ENCODE data around the gene TMPRSS11A.

DNA sequence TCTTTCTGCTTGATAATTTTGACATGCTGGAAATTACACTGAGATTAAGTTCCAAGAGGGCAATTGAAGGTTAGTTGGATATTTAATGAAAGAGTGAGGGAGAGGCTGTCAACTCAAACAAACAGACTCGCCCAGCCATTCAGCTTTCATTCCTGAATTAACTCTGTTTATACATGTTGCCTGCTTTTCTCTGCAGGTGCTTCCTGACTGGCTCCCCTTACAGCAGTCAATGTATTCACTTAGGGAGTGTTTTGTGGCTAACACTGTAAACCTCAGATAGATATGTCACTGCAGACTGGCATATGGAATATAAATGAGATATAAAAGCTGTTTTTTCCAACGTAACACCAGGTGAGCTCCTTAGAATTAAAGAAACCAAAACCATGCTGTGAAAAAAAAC is 28.7 kb downstream of the TMPRSS11A start:
- no peak for TF ChIP-seq CTCF (IDR thresholded peaks at IDR 0.05)
- TF ChIP-seq POLR2A (IDR thresholded peaks at IDR 0.05), result no peak

Data from adrenal gland (tissue), 5 donors.